Caco-2 (cell line): ENCODE data around the gene ATP6V1C2. TPM values are rescaled to one million over a fixed set of nuclear protein-coding genes. Genes with fewer than 3 reads are reported as not detected.
A peak's percentile ranks its signal among the peaks of the same experiment; 100 is the strongest.
"Not testable (repeated sequence)": the region's sequence is repeated elsewhere in the genome, so short reads cannot be mapped to it uniquely, and the experiment has no call there.

ENCODE experiments used
- BruUV-seq: library from RNA; stranded (reverse); fragments of 400-500 nt; replicated peaks from 2 replicates; lab custom pipeline; 2021; lab: Mats Ljungman, UMichigan
- CTCF ChIA-PET: fragments of 300-600 bp; sonication (Branson Sonifier 250); formaldehyde crosslinking; loops from one replicate; lab custom pipeline; 2022; ENCODE audit warnings: antibody characterized with exemption; lab: Charles Lee
- POLR2A ChIA-PET: fragments of 300-600 bp; sonication (Branson Sonifier 250); formaldehyde crosslinking; loops from one replicate; lab custom pipeline; 2022; ENCODE audit warnings: antibody characterized with exemption; lab: Charles Lee
- DNase-seq, 2 experiments: peaks; one replicate each; pipeline versions ENCODE4 v3.0.0 to v3.0.0-alpha.2; 2020 to 2022
- H3K27me3 ChIP-seq: replicated peaks from 2 replicates; pipeline ENCODE4 v1.6.0; 2011; ENCODE audit warnings: low read length; ENCODE audit not compliant: control insufficient read depth, insufficient read depth
- H3K36me3 ChIP-seq: 2 replicates; pipeline ENCODE4 v1.5.1; 2011; ENCODE audit warnings: low read length; ENCODE audit not compliant: control insufficient read depth, insufficient read depth
- H3K4me1 ChIP-seq: fragments of 250-450 bp; sonication (Bioruptor Pico); 2 replicates; pipeline ENCODE4 v1.5.1; 2020; ENCODE audit warnings: mild to moderate bottlenecking
- H3K4me3 ChIP-seq: 2 replicates; pipeline ENCODE4 v1.5.1; 2011; ENCODE audit warnings: low read depth, mild to moderate bottlenecking, control low read depth, low read length
- H3K9me3 ChIP-seq: fragments of 250-450 bp; sonication (Bioruptor Pico); 2 replicates; pipeline ENCODE4 v1.5.1; 2020; ENCODE audit warnings: mild to moderate bottlenecking, moderate library complexity
- H3K27ac Mint-ChIP-seq: one replicate; pipeline ENCODE4 v1.8.0; 2022; ENCODE audit warnings: mixed read lengths; ENCODE audit not compliant: unreplicated experiment
- H3K27me3 Mint-ChIP-seq: one replicate; pipeline ENCODE4 v1.8.0; 2022; ENCODE audit warnings: mixed read lengths; ENCODE audit not compliant: insufficient read depth, unreplicated experiment
- H3K36me3 Mint-ChIP-seq: one replicate; pipeline ENCODE4 v1.8.0; 2022; ENCODE audit warnings: mild to moderate bottlenecking, mixed read lengths; ENCODE audit not compliant: insufficient read depth, unreplicated experiment
- H3K4me1 Mint-ChIP-seq: one replicate; pipeline ENCODE4 v1.8.0; 2022; ENCODE audit warnings: low read depth, mixed read lengths; ENCODE audit not compliant: unreplicated experiment
- H3K4me3 Mint-ChIP-seq: one replicate; pipeline ENCODE4 v1.8.0; 2022; ENCODE audit warnings: mild to moderate bottlenecking, moderate library complexity, mixed read lengths; ENCODE audit not compliant: unreplicated experiment
- H3K9me3 Mint-ChIP-seq: one replicate; pipeline ENCODE4 v1.8.0; 2022; ENCODE audit warnings: mixed read lengths; ENCODE audit not compliant: unreplicated experiment
- CTCF ChIP-seq, 2 experiments: fragments of 200-600 bp in 1 of 2; IDR thresholded peaks; 1 replicate in 1 of 2; 2 replicates in 1 of 2; pipeline versions ENCODE4 v1.5.1 to v1.8.0; 2011 to 2022; ENCODE audit warnings: antibody characterized with exemption in 1 of 2, control low read depth in 1 of 2, inconsistent platforms in 1 of 2, low read depth in 1 of 2, low read length in 1 of 2, mild to moderate bottlenecking in 1 of 2, moderate library complexity in 1 of 2; ENCODE audit not compliant: insufficient read depth in 1 of 2, severe bottlenecking in 1 of 2, unreplicated experiment in 1 of 2
- intact Hi-C: fragments of 100-400 bp; cut with micrococcal nuclease; formaldehyde crosslinking; loops from one replicate; pipeline ENCODE4 v1.10.0; 2022; ENCODE audit not compliant: unreplicated experiment
- total RNA-seq: library from RNA; stranded (reverse); gene quantifications from 2 replicates; pipeline ENCODE4 v1.2.3, GENCODE V29; 2022

Gene ATP6V1C2
- total RNA-seq, 1 experiment from 2014 or later = 4.2 TPM

- Mint-ChIP-seq H3K27ac (no peak overlapping the region), H3K27me3 (no peaks in the 10 kb centered on the region), H3K4me3 (no peak overlapping the region), H3K9me3 (no peaks in the 10 kb centered on the region), H3K36me3 (peaks cover 67% of the 10 kb centered on the region), H3K4me1 (peaks cover 5% of the 10 kb centered on the region)
- no peak overlapping the region for H3K4me3 ChIP-seq
- peaks cover 5% of the 10 kb centered on the region; the same call in 1 of the 2 replicates for H3K36me3 ChIP-seq
- no peak for TF ChIP-seq CTCF (IDR thresholded peaks at IDR 0.05; ENCODE audit: insufficient read depth in 1 of 2, low read depth in 1 of 2, low read length in 1 of 2, severe bottlenecking in 1 of 2, unreplicated experiment in 1 of 2)
- intact Hi-C loops = no loop called here
- CTCF ChIA-PET = no interaction called here
- no peaks in the 10 kb centered on the region for H3K27me3 ChIP-seq
- no peaks in the 10 kb centered on the region for H3K9me3 ChIP-seq
- BruUV-seq = no TSS peak
- POLR2A ChIA-PET = no interaction called here
- DNase-seq = peak in 1 of 2 experiments; percentile 29
- peaks cover 11% of the 10 kb centered on the region; the same call in 1 of the 2 replicates for H3K4me1 ChIP-seq
These were observed 57.3 kb downstream of the ATP6V1C2 start for GRCh38 chr2:10778724-10779115.

GRCh38 chr2:10779776-10780490 is 58.5 kb downstream of the ATP6V1C2 start:
- Histone ChIP-seq H3K9me3 (no peaks in the 10 kb centered on the region), H3K4me3 (no peak overlapping the region), H3K4me1 (peaks cover 3% of the 10 kb centered on the region; the same call in 1 of the 2 replicates), H3K36me3 (peaks cover 5% of the 10 kb centered on the region; the same call in 1 of the 2 replicates), H3K27me3 (no peaks in the 10 kb centered on the region)
- Mint-ChIP-seq H3K4me3 (no peak overlapping the region), H3K27ac (no peak overlapping the region), H3K27me3 (no peaks in the 10 kb centered on the region), H3K36me3 (peaks cover 75% of the 10 kb centered on the region), H3K9me3 (no peaks in the 10 kb centered on the region), H3K4me1 (peaks cover 6% of the 10 kb centered on the region)
- intact Hi-C loops = no loop called here
- ChIA-PET CTCF (no interaction called here), POLR2A (no interaction called here)
- TF ChIP-seq CTCF (IDR thresholded peaks at IDR 0.05; ENCODE audit: insufficient read depth in 1 of 2, low read depth in 1 of 2, low read length in 1 of 2, severe bottlenecking in 1 of 2, unreplicated experiment in 1 of 2) = no peak
- no peak for DNase-seq
- BruUV-seq = no TSS peak

GRCh38 chr2:10780491-10780820 is 59.0 kb downstream of the ATP6V1C2 start:
- no TSS peak for BruUV-seq
- Histone ChIP-seq H3K4me3 (no peak overlapping the region), H3K4me1 (no peaks in the 10 kb centered on the region), H3K27me3 (no peaks in the 10 kb centered on the region), H3K9me3 (no peaks in the 10 kb centered on the region), H3K36me3 (peaks cover 5% of the 10 kb centered on the region; the same call in 1 of the 2 replicates)
- intact Hi-C loops = no loop called here
- no peak for TF ChIP-seq CTCF (IDR thresholded peaks at IDR 0.05; ENCODE audit: insufficient read depth in 1 of 2, low read depth in 1 of 2, low read length in 1 of 2, severe bottlenecking in 1 of 2, unreplicated experiment in 1 of 2)
- Mint-ChIP-seq H3K27ac (no peak overlapping the region), H3K27me3 (no peaks in the 10 kb centered on the region), H3K4me3 (no peak overlapping the region), H3K36me3 (peaks cover 76% of the 10 kb centered on the region), H3K4me1 (peaks cover 5% of the 10 kb centered on the region), H3K9me3 (no peaks in the 10 kb centered on the region)
- ChIA-PET POLR2A (no interaction called here), CTCF (no interaction called here)
- DNase-seq = no peak

- H3K36me3 Mint-ChIP-seq = peaks cover 79% of the 10 kb centered on the region
- H3K27me3 Mint-ChIP-seq, H3K9me3 ChIP-seq, BruUV-seq, H3K4me3 ChIP-seq, H3K4me1 Mint-ChIP-seq, H3K36me3 ChIP-seq, H3K9me3 Mint-ChIP-seq, POLR2A ChIA-PET, H3K27ac Mint-ChIP-seq, H3K27me3 ChIP-seq, DNase-seq, H3K4me1 ChIP-seq, intact Hi-C loops, CTCF ChIA-PET, H3K4me3 Mint-ChIP-seq: not testable (repeated sequence)
These were observed 59.4 kb downstream of the ATP6V1C2 start for GRCh38 chr2:10780821-10781220.
